Endothelial cell of umbilical vein (primary cell): ENCODE data around the gene KRT84. TPM values are rescaled to one million over a fixed set of nuclear protein-coding genes. Genes with fewer than 3 reads are reported as not detected.

Experiments used
- BruUV-seq: library from RNA; stranded (reverse); fragments of 400-500 nt; replicated peaks from 2 replicates; lab custom pipeline; 2021; lab: Mats Ljungman, UMichigan
- CTCF ChIA-PET: fragments of 300-600, 350-600 bp; sonication (Branson Sonifier 250); formaldehyde crosslinking; loops from one replicate; lab custom pipeline; 2021; ENCODE audit warnings: antibody characterized with exemption, inconsistent platforms; lab: Charles Lee
- POLR2A ChIA-PET: fragments of 300-600, 350-600 bp; sonication (Branson Sonifier 250); formaldehyde crosslinking; loops from one replicate; lab custom pipeline; 2021; ENCODE audit warnings: antibody characterized with exemption, inconsistent platforms; lab: Charles Lee
- DNase-seq: peaks from one replicate; pipeline ENCODE4 v3.0.0-alpha.2; 2011; ENCODE audit warnings: low read depth, low spot score
- FAIRE-seq: peaks from 2 replicates; lab custom pipeline; 2011; peaks lifted over from hg19 to GRCh38; lab: Jason Lieb, UNC
- H2AFZ ChIP-seq: 2 replicates; pipeline ENCODE4 v1.6.0; 2012; ENCODE audit warnings: low read depth, low read length, control low read depth, inconsistent platforms
- H3K27ac ChIP-seq: 2 replicates; pipeline ENCODE4 v1.5.1; 2011; ENCODE audit warnings: low read depth, mild to moderate bottlenecking, control low read depth, low read length, moderate library complexity; ENCODE audit not compliant: insufficient read depth
- H3K27me3 ChIP-seq, 2 experiments: 2 replicates each; pipeline versions ENCODE4 v1.6.0 to v1.6.1; 2011; ENCODE audit warnings: low read length in 2 of 2, mixed read lengths in 1 of 2; ENCODE audit not compliant: control insufficient read depth in 2 of 2, insufficient read depth in 2 of 2
- H3K36me3 ChIP-seq, 2 experiments: 2 replicates in 1 of 2; 3 replicates in 1 of 2; pipeline ENCODE4 v1.5.1; 2011; ENCODE audit warnings: low read length in 2 of 2, mild to moderate bottlenecking in 1 of 2, moderate library complexity in 1 of 2; ENCODE audit not compliant: control insufficient read depth in 2 of 2, insufficient read depth in 2 of 2; ENCODE audit errors: extremely low read depth in 1 of 2
- H3K4me1 ChIP-seq: 3 replicates; pipeline ENCODE4 v1.5.1; 2011; ENCODE audit warnings: mild to moderate bottlenecking, low read length; ENCODE audit not compliant: control insufficient read depth, insufficient read depth; ENCODE audit errors: extremely low read depth
- H3K4me2 ChIP-seq: 2 replicates; pipeline ENCODE4 v1.6.1; 2011; ENCODE audit warnings: low read length, control low read depth, mixed read lengths; ENCODE audit not compliant: insufficient read depth
- H3K4me3 ChIP-seq, 3 experiments: fragments of 200-600 bp in 1 of 3; sonication (generic), shearing (Covaris generic) in 1 of 3; replicated peaks in 1 of 3; 2 replicates each; pipeline ENCODE4 v1.5.1; 2011 to 2016; ENCODE audit warnings: control low read depth in 3 of 3, low read length in 3 of 3, mild to moderate bottlenecking in 2 of 3, inconsistent platforms in 1 of 3, low read depth in 1 of 3, moderate library complexity in 1 of 3; ENCODE audit not compliant: insufficient read depth in 1 of 3
- H3K79me2 ChIP-seq: 2 replicates; pipeline ENCODE4 v1.6.0; 2012; ENCODE audit warnings: low read length, inconsistent platforms; ENCODE audit not compliant: control insufficient read depth, insufficient read depth
- H3K9ac ChIP-seq: replicated peaks from 2 replicates; pipeline ENCODE3; 2011; ENCODE audit warnings: low read length, control low read depth; ENCODE audit not compliant: insufficient read depth; ENCODE audit errors: extremely low read depth
- H3K9me1 ChIP-seq: replicated peaks from 3 replicates; pipeline ENCODE4 v1.6.0; 2011; ENCODE audit warnings: mild to moderate bottlenecking, low read length; ENCODE audit not compliant: control insufficient read depth, insufficient read depth; ENCODE audit errors: extremely low read depth
- H3K9me3 ChIP-seq: replicated peaks from 2 replicates; pipeline ENCODE4 v1.5.1; 2012; ENCODE audit warnings: low read length, inconsistent platforms; ENCODE audit not compliant: control insufficient read depth, insufficient read depth
- H4K20me1 ChIP-seq: replicated peaks from 2 replicates; pipeline ENCODE3; 2011; ENCODE audit warnings: mild to moderate bottlenecking, low read length; ENCODE audit not compliant: control insufficient read depth, insufficient read depth; ENCODE audit errors: extremely low read depth
- CTCF ChIP-seq, 2 donors: IDR thresholded peaks; 1 replicate in 1 of 2; 2 replicates in 1 of 2; pipeline ENCODE4 v1.5.1; 2011; ENCODE audit warnings: low read length in 2 of 2, mild to moderate bottlenecking in 2 of 2, moderate library complexity in 2 of 2, control low read depth in 1 of 2, inconsistent platforms in 1 of 2, low read depth in 1 of 2; ENCODE audit not compliant: insufficient read depth in 1 of 2; ENCODE audit errors: extremely low read depth in 1 of 2
- EZH2 ChIP-seq: IDR thresholded peaks from 2 replicates; pipeline ENCODE4 v1.6.1; 2012; ENCODE audit warnings: borderline replicate concordance, low read depth, mild to moderate bottlenecking, moderate library complexity, low read length, inconsistent platforms; ENCODE audit not compliant: severe bottlenecking
- FOS ChIP-seq: IDR thresholded peaks from 2 replicates; pipeline ENCODE4 v1.6.1; 2011; ENCODE audit warnings: mild to moderate bottlenecking, low read length, moderate library complexity, borderline replicate concordance; ENCODE audit not compliant: insufficient read depth
- GATA2 ChIP-seq: IDR thresholded peaks from 2 replicates; pipeline ENCODE4 v1.7.0; 2011; ENCODE audit warnings: low read depth, mild to moderate bottlenecking, moderate library complexity, mixed read lengths, low read length; ENCODE audit not compliant: insufficient read length, insufficient read depth
- JUN ChIP-seq: IDR thresholded peaks from 2 replicates; pipeline ENCODE4 v1.6.1; 2011; ENCODE audit warnings: borderline replicate concordance, low read depth; ENCODE audit not compliant: insufficient read length, insufficient read depth
- MAX ChIP-seq: IDR thresholded peaks from 2 replicates; pipeline ENCODE4 v1.6.1; 2011; ENCODE audit not compliant: insufficient read depth, insufficient read length
- MYC ChIP-seq: IDR thresholded peaks from one replicate; pipeline ENCODE4 v1.6.1; 2011; ENCODE audit warnings: mild to moderate bottlenecking, low read depth, low read length
- POLR2A ChIP-seq: IDR thresholded peaks from 2 replicates; pipeline ENCODE4 v1.6.1; 2012; ENCODE audit warnings: low read depth, mild to moderate bottlenecking, control low read depth, low read length
- POLR2AphosphoS5 ChIP-seq: IDR thresholded peaks from 2 replicates; pipeline ENCODE4 v1.6.1; 2012; ENCODE audit warnings: low read depth, mild to moderate bottlenecking, control low read depth, low read length, moderate library complexity; ENCODE audit not compliant: insufficient read depth
- dilution Hi-C: fragments of 300-500 bp; cut with MboI; formaldehyde crosslinking; loops from one replicate; pipeline ENCODE4 v1.15.0; 2019; ENCODE audit warnings: low sequenced_read_pairs; ENCODE audit not compliant: extremely low pct_ligation_motif_present
- intact Hi-C: fragments of 100-400 bp; cut with micrococcal nuclease; formaldehyde crosslinking; loops from one replicate; pipeline ENCODE4 v1.10.0; 2022
- polyA plus RNA-seq, 4 experiments: library from polyadenylated mRNA; depleted of rRNA in 3 of 4; stranded (reverse) in 3 of 4; unstranded in 1 of 4; fragments of >200 nt; gene quantifications; 2 replicates each; pipeline versions ENCODE4 v1.2.1 to v1.2.3, GENCODE V29; 2011 to 2012; ENCODE audit warnings: missing spikeins in 1 of 4
- total RNA-seq: library from RNA; stranded (reverse); gene quantifications from 2 replicates; pipeline ENCODE4 v1.2.3, GENCODE V29; 2021

Gene KRT84
- total and polyA plus RNA-seq, 2 donors (not counting 3 experiments of a cell fraction or from before 2014, with no cell fraction given) = not detected

GRCh38 chr12:52378091-52378490 lies 7.4 kb downstream of the KRT84 start:
- TF ChIP-seq MYC (no peak), MAX (no peak), POLR2A (no peak), POLR2AphosphoS5 (no peak), GATA2 (no peak), JUN (no peak), EZH2 (no peak), CTCF (IDR thresholded peaks at IDR 0.05; ENCODE audit: extremely low read depth in 1 of 2, insufficient read depth in 1 of 2, low read depth in 1 of 2, low read length in 2 of 2) (no peak), FOS (no peak)
- intact Hi-C loops = no loop called here
- BruUV-seq = no TSS peak
- Histone ChIP-seq H3K9me1 (no peaks in the 10 kb centered on the region), H3K36me3 (no peaks in the 10 kb centered on the region), H3K27me3 (peaks cover 9 to 10% of the 10 kb centered on the region in 2 experiments), H4K20me1 (no peaks in the 10 kb centered on the region), H3K79me2 (no peaks in the 10 kb centered on the region), H3K9ac (no peak overlapping the region), H3K4me1 (no peaks in the 10 kb centered on the region), H2AFZ (no peak overlapping the region), H3K27ac (no peak overlapping the region), H3K4me2 (no peak overlapping the region), H3K4me3 (no peak overlapping the region), H3K9me3 (no peaks in the 10 kb centered on the region)
- dilution Hi-C loops = no loop called here
- ChIA-PET CTCF (interaction anchor here (1.1 to 1.4 kb wide), 3 partner anchors 12 to 501 kb away, joined by 3 to 4 read pairs (median 4); no protein-coding TSS in a partner anchor), POLR2A (no interaction called here)
- DNase-seq = no peak
- no peak for FAIRE-seq
